Fibroblast of the aortic adventitia (primary cell): ENCODE data around the gene TMTC2. TPM values are rescaled to one million over a fixed set of nuclear protein-coding genes. Genes with fewer than 3 reads are reported as not detected.

Experiments
- DNase-seq: peaks from one replicate; pipeline ENCODE4 v3.0.0-alpha.2; 2010; ENCODE audit warnings: low read depth
- H3K4me3 ChIP-seq: 2 replicates; pipeline ENCODE4 v1.5.1; 2011; ENCODE audit warnings: low read depth, mild to moderate bottlenecking, control low read depth, low read length, moderate library complexity
- CTCF ChIP-seq: IDR thresholded peaks from 2 replicates; pipeline ENCODE4 v1.5.1; 2011; ENCODE audit warnings: mild to moderate bottlenecking, low read length, control low read depth, inconsistent platforms; ENCODE audit not compliant: insufficient read depth
- total RNA-seq: library from RNA; depleted of rRNA; stranded (reverse); fragments of >200 nt; gene quantifications from 2 replicates; pipeline ENCODE4 v1.2.3, GENCODE V29; 2012; ENCODE audit warnings: low replicate concordance

Gene TMTC2
- total RNA-seq, 1 donor = 21.1 TPM

GRCh38 chr12:82832096-82832495 lies 145.4 kb downstream of the TMTC2 start:
- H3K4me3 ChIP-seq = no peak overlapping the region
- no peak for TF ChIP-seq CTCF
- DNase-seq = no peak

GRCh38 chr12:82832981-82833380 lies 146.3 kb downstream of the TMTC2 start:
- H3K4me3 ChIP-seq = no peak overlapping the region
- DNase-seq = no peak
- TF ChIP-seq CTCF = no peak

GRCh38 chr12:82833481-82833880 lies 146.8 kb downstream of the TMTC2 start:
- peak; percentile 29 for DNase-seq
- TF ChIP-seq CTCF = no peak
- no peak overlapping the region for H3K4me3 ChIP-seq

- no peak for TF ChIP-seq CTCF
- no peak overlapping the region for H3K4me3 ChIP-seq
- peak; percentile 64 for DNase-seq
Observed at GRCh38 chr12:82835217-82835616, 148.5 kb downstream of the TMTC2 start.

GRCh38 chr12:82838131-82838551 lies 151.4 kb downstream of the TMTC2 start:
- no peak overlapping the region for H3K4me3 ChIP-seq
- no peak for TF ChIP-seq CTCF
- DNase-seq = no peak

- H3K4me3 ChIP-seq = no peak overlapping the region
- TF ChIP-seq CTCF = no peak
- DNase-seq = peak; percentile 10
Observed at GRCh38 chr12:82838827-82839226, 152.1 kb downstream of the TMTC2 start.

- DNase-seq = no peak
- no peak for TF ChIP-seq CTCF
- no peak overlapping the region for H3K4me3 ChIP-seq
Observed at GRCh38 chr12:82839796-82840195, 153.1 kb downstream of the TMTC2 start.
